GM13976 (cell line): ENCODE data around the gene ITPK1.

ENCODE experiments used
- DNase-seq: peaks from one replicate; pipeline ENCODE4 v3.0.0; 2012; ENCODE audit warnings: low spot score
- CTCF ChIP-seq: IDR thresholded peaks from 2 replicates; pipeline ENCODE4 v1.5.1; 2012; ENCODE audit warnings: borderline replicate concordance, mild to moderate bottlenecking; ENCODE audit not compliant: insufficient read depth; ENCODE audit errors: extremely low read depth, missing control alignments, control extremely low read depth
- in situ Hi-C: fragments of 300-500 bp; cut with MboI; formaldehyde crosslinking; loops from one replicate; pipeline ENCODE4 v1.12.0; 2022; ENCODE audit warnings: low sequenced_read_pairs, mixed read lengths, inconsistent platforms; ENCODE audit not compliant: unreplicated experiment

Gene ITPK1

GRCh38 chr14:93010522-93011140, 105.1 kb downstream of the ITPK1 start:
- TF ChIP-seq CTCF: no peak
- in situ Hi-C loops: no loop called here
- DNase-seq: no peak

- in situ Hi-C loops: no loop called here
- TF ChIP-seq CTCF: no peak
- DNase-seq: no peak
Observed at GRCh38 chr14:93010130-93010499, 105.6 kb downstream of the ITPK1 start.

- DNase-seq: no peak
- in situ Hi-C loops: no loop called here
- TF ChIP-seq CTCF: no peak
Observed at GRCh38 chr14:93009471-93010129, 106.1 kb downstream of the ITPK1 start.

GRCh38 chr14:93008381-93008780, 107.3 kb downstream of the ITPK1 start:
- no peak for TF ChIP-seq CTCF
- DNase-seq: no peak
- in situ Hi-C loops: no loop called here

GRCh38 chr14:93007225-93007997, 108.3 kb downstream of the ITPK1 start:
- no peak for DNase-seq
- TF ChIP-seq CTCF: no peak
- in situ Hi-C loops: no loop called here

- in situ Hi-C loops: no loop called here
- DNase-seq: no peak
- no peak for TF ChIP-seq CTCF
Observed at GRCh38 chr14:93006567-93007051, 109.1 kb downstream of the ITPK1 start.
